Esophagus mucosa (tissue), 1 donor: ENCODE results near the gene SHISA9. TPM values are rescaled to one million over a fixed set of nuclear protein-coding genes. Genes with fewer than 3 reads are reported as not detected.

Experiments used
- ATAC-seq: fragments of 200-7000 bp; cut with Tn5 transposase; one replicate; pipeline ENCODE4 v1.9.1; 2020
- total RNA-seq: library from RNA; stranded (reverse); gene quantifications from one replicate; pipeline ENCODE4 v1.2.4, GENCODE V29; 2023
- donor health status: DM: yes; HTN: yes; CAD: no.

The SHISA9 gene
- total RNA-seq, 1 donor from 2014 or later = 0.20 TPM

- no peak for ATAC-seq
Observed at GRCh38 chr16:12958366-12958765, 57.0 kb downstream of the SHISA9 start.

- no peak for ATAC-seq
Observed at GRCh38 chr16:12959072-12959471, 57.7 kb downstream of the SHISA9 start.

DNA sequence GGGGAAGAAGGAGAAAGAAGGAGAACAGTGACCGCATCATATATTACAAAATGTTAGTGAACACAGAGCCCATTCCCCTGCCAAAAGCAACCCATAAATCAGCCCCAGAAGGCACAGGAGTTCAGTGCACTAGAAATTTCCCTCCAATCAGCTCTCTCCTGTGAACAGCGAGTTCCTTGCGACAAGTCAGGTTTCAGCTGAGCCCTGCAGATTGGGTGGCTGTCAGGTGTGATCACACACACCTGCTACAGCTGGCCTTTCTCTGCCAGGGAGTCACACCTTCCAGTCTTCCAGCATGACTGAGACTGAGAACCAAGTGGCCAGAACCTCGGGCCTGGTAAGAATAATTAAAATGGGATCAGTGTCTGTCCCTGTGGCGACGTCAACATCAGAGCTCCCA is 60.2 kb downstream of the SHISA9 start:
- no peak for ATAC-seq

- no peak for ATAC-seq
Observed at GRCh38 chr16:12964461-12964860, 63.1 kb downstream of the SHISA9 start.

DNA sequence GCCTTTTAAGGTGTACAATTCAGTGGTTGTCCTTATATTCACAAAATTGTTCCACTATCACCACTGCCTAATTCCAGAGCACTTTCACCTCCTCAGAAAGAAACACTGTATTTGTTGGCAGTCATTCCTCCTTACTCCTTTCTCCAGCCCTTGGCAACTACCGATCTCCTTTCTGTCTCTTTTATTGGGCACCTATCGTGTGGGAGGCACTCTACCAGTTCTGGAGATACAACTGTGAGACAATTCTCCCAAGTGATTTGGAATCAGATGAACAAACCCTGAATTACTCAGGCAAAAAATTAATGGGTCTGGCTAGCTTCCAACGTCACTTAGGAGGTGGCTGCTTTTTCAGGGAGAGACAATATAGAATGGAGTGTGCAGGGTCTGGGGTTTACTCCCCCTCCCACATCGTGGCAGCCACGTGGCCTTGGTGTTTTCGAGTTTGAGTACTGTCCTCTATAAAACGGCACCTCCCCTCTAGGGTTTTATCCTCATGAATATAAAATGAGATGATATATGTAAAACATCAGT is 63.9 kb downstream of the SHISA9 start:
- no peak for ATAC-seq

DNA sequence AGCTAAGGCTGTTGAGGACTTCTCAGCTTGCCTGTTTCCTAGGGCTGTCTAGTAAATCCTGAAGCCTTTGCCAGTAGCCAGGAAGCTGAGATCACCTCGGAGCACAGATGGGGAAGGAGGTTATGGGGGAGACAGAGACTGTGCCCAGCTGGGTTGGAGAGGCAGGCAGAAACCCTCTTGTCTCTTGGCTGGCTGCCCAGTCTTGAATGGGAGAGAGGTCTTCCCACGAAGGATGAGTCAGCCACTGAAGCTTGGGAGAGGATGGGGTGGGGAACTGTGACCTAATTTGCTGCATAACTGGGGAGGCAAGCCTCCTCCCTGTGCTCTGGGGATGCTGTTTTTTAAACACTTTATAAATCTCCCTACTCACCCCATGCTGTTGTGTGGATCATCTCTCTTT is 69.8 kb downstream of the SHISA9 start:
- no peak for ATAC-seq

- ATAC-seq = no peak
Observed at GRCh38 chr16:12972246-12972645, 70.8 kb downstream of the SHISA9 start.

- ATAC-seq = no peak
Observed at GRCh38 chr16:12975766-12976165, 74.4 kb downstream of the SHISA9 start.

- ATAC-seq = no peak
Observed at GRCh38 chr16:12976496-12976895, 75.1 kb downstream of the SHISA9 start.

DNA sequence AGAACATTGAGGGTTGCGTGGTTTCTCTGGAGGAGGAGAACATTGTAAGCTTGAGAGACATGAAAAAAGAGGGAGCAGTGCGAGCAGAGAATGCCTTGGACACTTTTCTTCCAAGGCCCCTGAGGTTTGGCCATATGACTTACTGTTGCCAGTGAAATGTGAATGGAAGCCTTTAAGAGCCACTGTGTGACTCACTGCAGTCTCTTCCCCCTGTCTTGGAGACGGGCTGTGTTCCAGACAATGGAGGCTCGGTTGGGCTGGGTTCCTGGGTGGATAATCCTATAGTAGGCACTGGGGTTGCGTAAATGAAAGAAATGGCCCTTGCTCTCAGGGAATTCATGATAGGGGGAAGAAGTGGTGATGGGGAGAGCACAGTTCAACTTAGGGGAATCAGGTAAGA is 75.5 kb downstream of the SHISA9 start:
- ATAC-seq = no peak

- ATAC-seq = no peak
Observed at GRCh38 chr16:12985516-12985915, 84.1 kb downstream of the SHISA9 start.

GRCh38 chr16:12988071-12988470 is 86.7 kb downstream of the SHISA9 start:
- no peak for ATAC-seq

- no peak for ATAC-seq
Observed at GRCh38 chr16:12992066-12992465, 90.7 kb downstream of the SHISA9 start.

DNA sequence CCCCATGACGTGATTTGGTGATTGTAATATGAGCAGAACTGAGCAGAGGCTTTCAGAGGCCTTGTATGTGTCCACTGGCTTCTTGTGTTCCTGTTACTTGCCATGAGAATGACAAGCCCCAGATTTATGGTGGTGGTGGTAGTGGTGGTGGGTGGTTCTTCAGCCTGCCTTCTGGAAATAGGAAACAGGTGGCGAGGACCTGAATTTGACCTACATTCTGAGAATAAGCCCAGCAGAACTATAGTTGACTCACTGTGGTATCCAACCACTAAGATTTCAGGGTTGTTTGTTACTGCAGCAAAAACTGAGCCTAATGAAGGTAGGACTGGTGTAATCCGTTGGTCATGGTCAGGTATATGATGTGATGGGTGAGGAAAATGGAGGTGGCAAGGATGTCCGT is 93.0 kb downstream of the SHISA9 start:
- no peak for ATAC-seq

- ATAC-seq = no peak
Observed at GRCh38 chr16:12995721-12996372, 94.4 kb downstream of the SHISA9 start.

DNA sequence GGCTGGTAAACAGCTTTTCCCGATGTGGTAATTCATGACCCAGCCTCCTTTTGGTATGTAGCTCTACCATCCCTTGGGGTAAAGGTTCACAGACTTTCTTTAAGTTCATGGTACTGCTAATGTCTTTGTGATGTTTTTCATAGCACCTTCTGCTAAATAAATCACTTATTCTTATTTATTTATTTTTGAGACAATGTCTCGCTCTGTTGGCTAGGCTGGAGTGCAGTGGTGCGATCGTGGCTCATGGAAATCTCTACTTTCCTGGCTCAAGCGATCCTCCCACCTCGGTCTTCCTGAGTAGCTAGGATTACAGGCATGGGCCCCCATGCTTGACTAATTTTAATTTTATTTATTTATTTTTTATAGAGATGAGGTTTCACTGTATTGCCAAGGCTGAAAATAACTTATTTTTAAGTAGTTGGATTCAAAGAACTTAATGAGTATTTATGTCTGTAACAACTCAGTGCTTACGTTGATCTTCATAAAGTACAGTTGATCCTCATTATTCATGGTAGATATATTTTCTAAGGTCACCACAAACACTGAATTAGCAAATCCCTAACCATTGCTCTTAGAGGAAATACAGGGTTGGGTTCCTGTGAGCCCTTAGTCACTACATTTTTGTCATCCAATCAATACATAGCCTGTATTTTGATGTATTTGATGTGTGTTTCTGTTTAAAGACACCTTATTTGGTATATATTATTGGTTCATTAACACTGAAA is 97.1 kb downstream of the SHISA9 start:
- no peak for ATAC-seq

- ATAC-seq = no peak
Observed at GRCh38 chr16:12999368-12999767, 98.0 kb downstream of the SHISA9 start.

- no peak for ATAC-seq
Observed at GRCh38 chr16:13005721-13006247, 104.4 kb downstream of the SHISA9 start.

DNA sequence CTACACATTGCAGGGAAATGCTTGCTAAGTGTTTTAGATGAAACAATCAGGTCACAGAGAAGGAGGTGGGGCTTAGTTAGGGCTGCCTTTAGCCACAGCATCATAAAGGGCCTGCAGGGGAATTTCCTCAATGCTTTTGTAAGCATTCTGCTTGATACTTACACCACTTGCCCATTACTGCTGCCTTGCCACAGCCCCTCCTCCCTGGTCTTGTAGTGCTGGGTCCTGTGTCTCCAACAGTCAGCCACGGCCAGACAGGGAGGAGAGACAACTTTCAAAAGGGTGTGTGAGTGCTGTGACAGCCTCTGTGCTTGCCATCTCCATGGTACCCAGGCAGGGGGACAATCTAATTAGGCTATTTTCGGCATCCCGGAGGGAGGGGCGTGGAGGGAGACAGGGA is 111.2 kb downstream of the SHISA9 start:
- no peak for ATAC-seq

DNA sequence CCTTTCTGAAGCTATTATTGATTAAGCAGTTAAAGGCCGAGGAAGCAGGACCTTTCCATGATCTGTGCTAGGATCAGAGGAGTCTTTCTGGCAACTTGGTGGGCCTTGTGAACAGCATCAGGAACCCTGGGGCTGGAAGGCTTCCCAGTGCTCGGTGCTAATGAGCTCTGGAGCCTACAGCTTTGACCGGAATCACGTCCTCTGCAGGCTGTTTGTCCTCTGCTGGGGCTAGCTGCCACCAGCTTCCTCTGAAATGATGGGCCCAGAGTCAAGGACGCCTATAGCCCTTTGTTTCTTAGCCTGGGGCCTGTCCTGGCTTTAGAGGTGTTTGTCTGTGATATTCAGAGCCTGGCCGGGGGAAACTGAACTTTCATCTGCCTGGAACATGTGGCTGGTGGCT is 111.6 kb downstream of the SHISA9 start:
- ATAC-seq = no peak

DNA sequence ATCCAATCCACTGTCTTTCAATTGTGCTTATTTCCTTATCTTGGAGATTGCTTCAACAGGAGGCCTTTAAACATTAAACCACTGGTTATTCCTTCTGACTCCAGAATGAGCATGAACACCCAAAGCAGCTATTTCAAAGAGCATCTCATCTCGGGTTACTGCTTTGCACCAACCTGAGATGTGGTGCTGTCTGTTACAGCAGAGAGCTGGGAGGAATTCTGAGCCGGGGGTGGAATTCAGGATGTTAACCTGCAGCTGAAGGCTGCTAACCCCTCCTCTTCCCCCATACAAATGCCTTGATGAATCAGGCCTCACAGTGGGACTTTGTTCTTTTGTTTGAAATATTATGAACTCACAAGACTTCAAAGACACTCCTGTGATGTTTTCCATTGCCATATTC is 113.1 kb downstream of the SHISA9 start:
- no peak for ATAC-seq

- ATAC-seq = no peak
Observed at GRCh38 chr16:13018026-13018425, 116.6 kb downstream of the SHISA9 start.

GRCh38 chr16:13021996-13022395 is 120.6 kb downstream of the SHISA9 start:
- no peak for ATAC-seq

DNA sequence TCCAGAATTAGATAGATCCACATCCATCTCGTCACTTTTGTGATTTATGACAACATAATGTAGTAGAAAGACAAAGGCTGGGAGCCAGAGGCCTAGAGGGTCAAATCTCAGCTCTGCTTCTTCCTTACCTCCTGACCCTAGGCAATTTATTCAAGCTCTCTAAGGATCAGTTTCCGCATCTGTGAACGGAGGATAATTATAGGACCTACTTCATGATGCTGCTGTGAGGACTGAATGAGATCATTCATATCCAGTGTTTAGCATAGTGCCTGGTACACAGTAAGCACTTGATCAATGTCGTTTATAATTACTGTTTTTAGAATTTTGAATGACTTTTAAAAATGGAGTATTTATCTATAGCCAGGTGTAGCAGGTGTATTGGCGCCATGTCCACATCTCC is 128.4 kb downstream of the SHISA9 start:
- no peak for ATAC-seq
